ENCODE results near the gene FAM237B. TPM values are rescaled to one million over a fixed set of nuclear protein-coding genes. Genes with fewer than 3 reads are reported as not detected.

The FAM237B gene
- total and polyA plus RNA-seq, 2 donors (not counting 1 experiment from before 2014, with no cell fraction given), result not detected

DNA sequence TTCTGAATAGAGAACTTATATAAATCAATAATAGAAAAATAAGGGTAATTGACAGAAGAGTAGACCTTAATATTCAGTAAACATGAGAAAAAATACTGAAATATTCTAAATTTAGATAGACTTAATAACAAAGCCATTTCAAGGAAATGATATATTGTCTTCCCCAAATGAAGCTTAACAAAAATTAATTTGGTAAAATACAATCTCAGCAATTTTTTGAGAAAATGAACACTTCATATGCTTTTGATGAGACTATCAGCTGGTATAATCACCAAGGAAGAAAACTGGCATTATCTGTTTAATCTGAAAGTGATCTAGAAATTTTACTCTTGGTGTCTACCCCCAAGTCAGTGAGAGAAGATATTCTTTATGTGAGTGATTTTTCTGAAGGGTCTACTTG is 1.7 kb upstream of the FAM237B start:
- H4K20me1 ChIP-seq (ENCODE audit: control insufficient read depth, insufficient read depth, low read length, poor library complexity, severe bottlenecking), result no peaks in the 10 kb centered on the region
- no peaks in the 10 kb centered on the region for H3K36me3 ChIP-seq (replicated peaks in 1 of 2; ENCODE audit: control extremely low read depth in 1 of 2, control insufficient read depth in 1 of 2, extremely low read depth in 1 of 2, insufficient read depth in 2 of 2, low read length in 1 of 2)
- POLR2A ChIA-PET, result no interaction called here
- no peak overlapping the region for H3K4me3 ChIP-seq (ENCODE audit: control extremely low read depth in 1 of 5, extremely low read depth in 1 of 5, insufficient read depth in 1 of 5, low read depth in 2 of 5, low read length in 4 of 5)
- no peaks in the 10 kb centered on the region for H3K9me3 Mint-ChIP-seq (ENCODE audit: insufficient read depth)
- intact Hi-C loops (cut with micrococcal nuclease), result no loop called here
- no peak overlapping the region for H3K4me3 Mint-ChIP-seq
- H3K9me3 ChIP-seq (ENCODE audit: control extremely low read depth in 1 of 3, control insufficient read depth in 2 of 3, insufficient read depth in 1 of 3, low read length in 2 of 3), result no peaks in the 10 kb centered on the region
- peaks cover 8% of the 10 kb centered on the region for H3K4me1 Mint-ChIP-seq
- peaks cover 52% of the 10 kb centered on the region for H3K27me3 Mint-ChIP-seq
- TF ChIP-seq, protein P1, sequence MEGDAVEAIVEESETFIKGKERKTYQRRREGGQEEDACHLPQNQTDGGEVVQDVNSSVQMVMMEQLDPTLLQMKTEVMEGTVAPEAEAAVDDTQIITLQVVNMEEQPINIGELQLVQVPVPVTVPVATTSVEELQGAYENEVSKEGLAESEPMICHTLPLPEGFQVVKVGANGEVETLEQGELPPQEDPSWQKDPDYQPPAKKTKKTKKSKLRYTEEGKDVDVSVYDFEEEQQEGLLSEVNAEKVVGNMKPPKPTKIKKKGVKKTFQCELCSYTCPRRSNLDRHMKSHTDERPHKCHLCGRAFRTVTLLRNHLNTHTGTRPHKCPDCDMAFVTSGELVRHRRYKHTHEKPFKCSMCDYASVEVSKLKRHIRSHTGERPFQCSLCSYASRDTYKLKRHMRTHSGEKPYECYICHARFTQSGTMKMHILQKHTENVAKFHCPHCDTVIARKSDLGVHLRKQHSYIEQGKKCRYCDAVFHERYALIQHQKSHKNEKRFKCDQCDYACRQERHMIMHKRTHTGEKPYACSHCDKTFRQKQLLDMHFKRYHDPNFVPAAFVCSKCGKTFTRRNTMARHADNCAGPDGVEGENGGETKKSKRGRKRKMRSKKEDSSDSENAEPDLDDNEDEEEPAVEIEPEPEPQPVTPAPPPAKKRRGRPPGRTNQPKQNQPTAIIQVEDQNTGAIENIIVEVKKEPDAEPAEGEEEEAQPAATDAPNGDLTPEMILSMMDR (IDR thresholded peaks at IDR 0.05), result no peak
- TF ChIP-seq EZH2 (IDR thresholded peaks at IDR 0.05; ENCODE audit: borderline replicate concordance, insufficient read depth, low read depth, low read length, poor library complexity, severe bottlenecking), result no peak
- H3K4me2 ChIP-seq (replicated peaks; ENCODE audit: low read depth, low read length, poor library complexity, severe bottlenecking), result no peak overlapping the region
- no peak for DNase-seq
- no peak overlapping the region for H3K27ac ChIP-seq (ENCODE audit: low read length in 2 of 2)
- no peak overlapping the region for H2AFZ ChIP-seq (ENCODE audit: insufficient read depth, low read depth, low read length, poor library complexity, severe bottlenecking)
- H3K27me3 ChIP-seq (replicated peaks in 1 of 4; ENCODE audit: control extremely low read depth in 1 of 4, control insufficient read depth in 3 of 4, insufficient read depth in 4 of 4, low read length in 3 of 4), result peaks cover 0 to 29% (median 26%) of the 10 kb centered on the region in 4 experiments
- H3K9ac ChIP-seq (ENCODE audit: low read length), result no peak overlapping the region
- CTCF ChIA-PET, result no interaction called here
- no peak overlapping the region for H3K27ac Mint-ChIP-seq
- no peak for ATAC-seq (ENCODE audit: low read depth)
- no peaks in the 10 kb centered on the region for H3K79me2 ChIP-seq (ENCODE audit: control insufficient read depth, insufficient read depth, low read length)
- H3K4me1 ChIP-seq (ENCODE audit: control insufficient read depth in 2 of 2, insufficient read depth in 2 of 2, low read length in 2 of 2), result peaks cover 0 to 13% of the 10 kb centered on the region in 2 donors

GRCh38 chr7:90320418-90320800 is 695 bp downstream of the FAM237B start:
- POLR2A ChIA-PET, result no interaction called here
- Histone ChIP-seq H3K79me2 (ENCODE audit: control insufficient read depth, insufficient read depth, low read length) (no peaks in the 10 kb centered on the region), H3K27ac (ENCODE audit: low read length in 2 of 2) (no peak overlapping the region), H3K27me3 (replicated peaks in 1 of 4; ENCODE audit: control extremely low read depth in 1 of 4, control insufficient read depth in 3 of 4, insufficient read depth in 4 of 4, low read length in 3 of 4) (peaks cover 0 to 29% (median 26%) of the 10 kb centered on the region in 4 experiments), H3K4me3 (ENCODE audit: control extremely low read depth in 1 of 5, extremely low read depth in 1 of 5, insufficient read depth in 1 of 5, low read depth in 2 of 5, low read length in 4 of 5) (no peak overlapping the region), H4K20me1 (ENCODE audit: control insufficient read depth, insufficient read depth, low read length, poor library complexity, severe bottlenecking) (no peaks in the 10 kb centered on the region), H3K9me3 (ENCODE audit: control extremely low read depth in 1 of 3, control insufficient read depth in 2 of 3, insufficient read depth in 1 of 3, low read length in 2 of 3) (no peaks in the 10 kb centered on the region), H3K36me3 (replicated peaks in 1 of 2; ENCODE audit: control extremely low read depth in 1 of 2, control insufficient read depth in 1 of 2, extremely low read depth in 1 of 2, insufficient read depth in 2 of 2, low read length in 1 of 2) (no peaks in the 10 kb centered on the region), H2AFZ (ENCODE audit: insufficient read depth, low read depth, low read length, poor library complexity, severe bottlenecking) (no peak overlapping the region), H3K4me1 (ENCODE audit: control insufficient read depth in 2 of 2, insufficient read depth in 2 of 2, low read length in 2 of 2) (peaks cover 0 to 13% of the 10 kb centered on the region in 2 donors), H3K9ac (ENCODE audit: low read length) (no peak overlapping the region), H3K4me2 (replicated peaks; ENCODE audit: low read depth, low read length, poor library complexity, severe bottlenecking) (no peak overlapping the region)
- 27% methylated on average over 3 of the region's 7 CpGs for WGBS (ENCODE audit: insufficient coverage)
- TF ChIP-seq, protein P1 (IDR thresholded peaks at IDR 0.05), result no peak
- TF ChIP-seq EZH2 (IDR thresholded peaks at IDR 0.05; ENCODE audit: borderline replicate concordance, insufficient read depth, low read depth, low read length, poor library complexity, severe bottlenecking), result no peak
- H3K4me1 Mint-ChIP-seq, result peaks cover 8% of the 10 kb centered on the region
- ATAC-seq (ENCODE audit: low read depth), result no peak
- peak overlapping the region; percentile 17 for H3K4me3 Mint-ChIP-seq
- CTCF ChIA-PET, result no interaction called here
- no peak for DNase-seq
- H3K9me3 Mint-ChIP-seq (ENCODE audit: insufficient read depth), result no peaks in the 10 kb centered on the region
- H3K27ac Mint-ChIP-seq, result no peak overlapping the region
- H3K27me3 Mint-ChIP-seq, result peaks cover 54% of the 10 kb centered on the region
- intact Hi-C loops (cut with micrococcal nuclease), result no loop called here
